Activated B cell treated with CpG ODN at 0.5 μM for 24 hours (primary cell): ENCODE results near the gene COIL. TPM values are rescaled to one million over a fixed set of nuclear protein-coding genes. Genes with fewer than 3 reads are reported as not detected.
"Not testable (repeated sequence)": the region's sequence is repeated elsewhere in the genome, so short reads cannot be mapped to it uniquely, and the experiment has no call there.

ENCODE experiments used
- ATAC-seq: fragments of 200-7000 bp; cut with Tn5 transposase; one replicate; pipeline ENCODE4 v1.10.0; 2021; ENCODE audit warnings: low read depth, mild to moderate bottlenecking, moderate library complexity
- CTCF ChIA-PET: fragments of 350-600 bp; sonication (Branson Sonifier 250); formaldehyde crosslinking; loops from one replicate; lab custom pipeline; 2021; ENCODE audit warnings: antibody characterized with exemption; lab: Charles Lee
- POLR2A ChIA-PET: fragments of 350-600 bp; sonication (Branson Sonifier 250); formaldehyde crosslinking; loops from one replicate; lab custom pipeline; 2021; ENCODE audit warnings: antibody characterized with exemption; lab: Charles Lee
- DNase-seq: peaks from one replicate; pipeline ENCODE4 v3.0.0; 2022
- H3K27ac Mint-ChIP-seq: one replicate; pipeline ENCODE4 v1.8.0; 2020; ENCODE audit warnings: mixed read lengths
- H3K27me3 Mint-ChIP-seq: one replicate; pipeline ENCODE4 v1.8.0; 2021; ENCODE audit warnings: mixed read lengths
- H3K36me3 Mint-ChIP-seq: one replicate; pipeline ENCODE4 v1.8.0; 2021; ENCODE audit warnings: low read depth, mixed read lengths
- H3K4me1 Mint-ChIP-seq: one replicate; pipeline ENCODE4 v1.8.0; 2021; ENCODE audit warnings: mixed read lengths
- H3K4me3 Mint-ChIP-seq: one replicate; pipeline ENCODE4 v1.8.0; 2020; ENCODE audit warnings: mild to moderate bottlenecking, mixed read lengths
- H3K9me3 Mint-ChIP-seq: one replicate; pipeline ENCODE4 v1.8.0; 2020; ENCODE audit warnings: mixed read lengths
- CTCF ChIP-seq: fragments of 200-600 bp; IDR thresholded peaks from one replicate; pipeline ENCODE4 v1.8.0; 2022; ENCODE audit warnings: antibody characterized with exemption, mild to moderate bottlenecking
- intact Hi-C: fragments of 100-400 bp; cut with micrococcal nuclease; formaldehyde crosslinking; loops from one replicate; pipeline ENCODE4 v1.15.1; 2024
- total RNA-seq: library from RNA; stranded (reverse); gene quantifications from 2 replicates; pipeline ENCODE4 v1.2.3, GENCODE V29; 2022

COIL gene
- total RNA-seq, 1 donor from 2014 or later, result 21.9 TPM

DNA sequence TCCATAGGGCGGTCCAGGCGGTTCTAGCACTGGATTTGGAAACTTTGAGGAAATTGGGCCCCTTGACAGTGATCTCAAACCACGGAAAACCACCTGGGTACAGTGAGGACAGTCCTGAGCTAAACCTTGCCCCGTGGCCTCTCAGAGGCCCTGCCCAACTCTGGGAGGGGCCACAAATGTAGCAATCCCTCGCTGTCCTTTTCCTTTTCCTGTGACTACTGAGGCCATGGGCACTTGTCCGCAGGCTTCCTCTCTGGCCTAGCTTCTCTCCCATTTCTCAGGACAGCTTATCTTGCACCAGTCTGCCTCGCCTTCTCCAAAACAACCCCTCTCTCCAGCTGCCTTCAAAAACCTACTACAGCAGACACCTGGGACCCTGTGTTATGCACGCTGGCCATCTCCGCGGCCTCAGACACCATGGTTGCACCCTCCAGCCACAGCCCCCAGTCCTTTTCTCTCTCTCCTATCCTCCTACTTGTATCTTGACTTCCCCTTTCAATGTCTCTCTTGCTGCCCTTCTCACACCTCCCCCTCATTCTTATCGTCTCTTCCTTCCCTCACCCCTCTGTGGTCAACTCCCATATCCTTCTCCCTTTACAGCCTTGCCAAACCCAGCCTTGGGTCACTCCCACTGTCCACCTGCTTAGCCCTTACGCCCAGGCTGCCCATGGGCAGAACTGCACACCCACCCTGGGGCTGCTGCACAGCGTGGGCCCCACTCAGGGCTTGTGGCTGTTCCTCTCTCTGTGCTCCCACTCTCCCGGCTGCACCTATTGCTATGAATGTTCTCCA, 24.7 kb upstream of the COIL start:
- no peak overlapping the region for H3K4me3 Mint-ChIP-seq
- TF ChIP-seq CTCF, result no peak
- H3K27me3 Mint-ChIP-seq, result no peaks in the 10 kb centered on the region
- no peak for DNase-seq
- CTCF ChIA-PET, result no interaction called here
- POLR2A ChIA-PET, result no interaction called here
- ATAC-seq, result no peak
- peaks cover 5% of the 10 kb centered on the region for H3K4me1 Mint-ChIP-seq
- H3K36me3 Mint-ChIP-seq, result peaks cover 80% of the 10 kb centered on the region
- no peak overlapping the region for H3K27ac Mint-ChIP-seq
- no peaks in the 10 kb centered on the region for H3K9me3 Mint-ChIP-seq
- intact Hi-C loops, result no loop called here

GRCh38 chr17:56983366-56983765, 22.5 kb upstream of the COIL start:
- Mint-ChIP-seq H3K27me3 (no peaks in the 10 kb centered on the region), H3K4me1 (peaks cover 20% of the 10 kb centered on the region), H3K36me3 (peaks cover 66% of the 10 kb centered on the region), H3K4me3 (no peak overlapping the region), H3K9me3 (no peaks in the 10 kb centered on the region), H3K27ac (no peak overlapping the region)
- DNase-seq, result no peak
- no peak for ATAC-seq
- ChIA-PET CTCF (no interaction called here), POLR2A (no interaction called here)
- no peak for TF ChIP-seq CTCF
- intact Hi-C loops, result no loop called here

GRCh38 chr17:56982312-56982711, 21.5 kb upstream of the COIL start:
- Mint-ChIP-seq H3K4me3 (no peak overlapping the region), H3K27ac (no peak overlapping the region), H3K36me3 (peaks cover 58% of the 10 kb centered on the region), H3K27me3 (no peaks in the 10 kb centered on the region), H3K4me1 (peaks cover 21% of the 10 kb centered on the region), H3K9me3 (no peaks in the 10 kb centered on the region)
- DNase-seq, result no peak
- TF ChIP-seq CTCF, result no peak
- POLR2A ChIA-PET, result no interaction called here
- CTCF ChIA-PET, result no interaction called here
- ATAC-seq, result no peak
- intact Hi-C loops, result no loop called here

DNA sequence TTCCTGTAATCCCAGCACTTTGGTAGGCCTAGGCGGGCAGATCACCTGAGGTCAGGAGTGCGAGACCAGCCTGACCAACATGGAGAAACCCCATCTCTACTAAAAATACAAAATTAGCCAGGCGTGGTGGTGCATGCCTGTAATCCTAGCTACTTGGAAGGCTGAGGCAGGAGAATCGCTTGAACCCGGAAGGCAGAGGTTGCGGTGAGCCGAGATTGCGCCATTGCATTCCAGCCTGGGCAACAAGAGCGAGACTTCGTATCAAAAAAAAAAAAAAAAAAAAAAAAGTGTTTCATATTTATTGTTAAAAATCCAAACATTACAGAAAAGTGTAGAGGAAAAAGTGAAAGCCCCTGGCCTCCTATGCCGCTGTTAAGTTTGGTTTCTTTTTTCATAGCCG, 19.7 kb upstream of the COIL start:
- POLR2A ChIA-PET, H3K9me3 Mint-ChIP-seq, H3K27me3 Mint-ChIP-seq, H3K27ac Mint-ChIP-seq, CTCF ChIA-PET, ATAC-seq, intact Hi-C loops, DNase-seq, H3K4me3 Mint-ChIP-seq: not testable (repeated sequence)
- Mint-ChIP-seq H3K36me3 (peaks cover 44% of the 10 kb centered on the region), H3K4me1 (peaks cover 26% of the 10 kb centered on the region)

DNA sequence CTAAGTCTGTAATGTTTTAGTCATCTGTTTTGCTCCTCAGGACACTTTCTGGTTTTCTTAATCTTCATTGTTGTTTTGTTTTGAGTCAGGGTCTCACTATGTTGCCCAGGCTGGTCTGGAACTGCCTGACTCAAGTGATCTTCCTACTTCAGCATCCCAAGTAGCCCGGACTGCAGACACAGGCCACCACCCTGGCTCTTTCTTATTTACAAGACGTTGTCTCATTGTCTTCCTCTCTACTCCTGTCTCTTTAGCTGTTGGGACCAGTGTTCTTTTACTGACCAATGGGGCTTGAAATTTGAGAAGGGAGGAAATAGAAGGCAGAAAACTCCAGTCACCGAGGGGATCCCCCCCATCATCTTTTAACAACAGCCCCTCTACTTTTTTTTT, 18.2 kb upstream of the COIL start:
- Mint-ChIP-seq H3K27me3 (no peaks in the 10 kb centered on the region), H3K36me3 (peaks cover 30% of the 10 kb centered on the region), H3K9me3 (no peaks in the 10 kb centered on the region), H3K4me3 (peak overlapping the region; percentile 91), H3K4me1 (peaks cover 26% of the 10 kb centered on the region), H3K27ac (peak overlapping the region; percentile 89)
- no peak for TF ChIP-seq CTCF
- CTCF ChIA-PET, result interaction anchor here (1.0 to 1.6 kb wide), 2 partner anchors 29 to 134 kb away, joined by 4 to 6 read pairs; no protein-coding TSS in a partner anchor
- ATAC-seq (no peak), DNase-seq (no peak)
- POLR2A ChIA-PET, result interaction anchor here (1.1 to 2.1 kb wide), 8 partner anchors 11 to 146 kb away, joined by 3 to 14 read pairs (median 4); partner anchors contain the start of genes C17orf67, COIL and DGKE
- intact Hi-C loops, result loop anchor here (10.0 kb wide), 1 partner anchor 1026 kb away; the partner anchor contains the start of gene SRSF1
